ENCODE data around the gene DNAJC15.
"Not testable (repeated sequence)": the region's sequence is repeated elsewhere in the genome, so short reads cannot be mapped to it uniquely, and the experiment has no call there.

Gene DNAJC15

DNA sequence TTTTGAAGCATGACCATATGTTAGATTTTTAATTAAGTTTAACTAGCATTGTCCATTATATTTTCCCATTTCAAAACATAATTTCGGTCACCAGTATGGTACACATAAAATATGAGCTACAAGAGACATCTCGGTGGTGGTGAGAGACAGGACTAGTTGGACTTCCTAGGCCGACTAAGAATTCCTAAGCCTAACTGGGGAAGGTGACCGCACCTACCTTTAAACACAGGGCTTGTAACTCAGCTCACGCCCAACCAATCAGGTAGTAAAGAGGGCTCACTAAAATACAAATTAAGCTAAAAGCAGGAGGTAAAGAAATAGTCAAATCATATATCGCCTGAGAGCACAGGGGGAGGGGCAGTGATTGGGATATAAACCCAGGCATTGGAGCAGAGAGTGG lies 22.9 kb downstream of the DNAJC15 start:
- no peak for DNase-seq

DNA sequence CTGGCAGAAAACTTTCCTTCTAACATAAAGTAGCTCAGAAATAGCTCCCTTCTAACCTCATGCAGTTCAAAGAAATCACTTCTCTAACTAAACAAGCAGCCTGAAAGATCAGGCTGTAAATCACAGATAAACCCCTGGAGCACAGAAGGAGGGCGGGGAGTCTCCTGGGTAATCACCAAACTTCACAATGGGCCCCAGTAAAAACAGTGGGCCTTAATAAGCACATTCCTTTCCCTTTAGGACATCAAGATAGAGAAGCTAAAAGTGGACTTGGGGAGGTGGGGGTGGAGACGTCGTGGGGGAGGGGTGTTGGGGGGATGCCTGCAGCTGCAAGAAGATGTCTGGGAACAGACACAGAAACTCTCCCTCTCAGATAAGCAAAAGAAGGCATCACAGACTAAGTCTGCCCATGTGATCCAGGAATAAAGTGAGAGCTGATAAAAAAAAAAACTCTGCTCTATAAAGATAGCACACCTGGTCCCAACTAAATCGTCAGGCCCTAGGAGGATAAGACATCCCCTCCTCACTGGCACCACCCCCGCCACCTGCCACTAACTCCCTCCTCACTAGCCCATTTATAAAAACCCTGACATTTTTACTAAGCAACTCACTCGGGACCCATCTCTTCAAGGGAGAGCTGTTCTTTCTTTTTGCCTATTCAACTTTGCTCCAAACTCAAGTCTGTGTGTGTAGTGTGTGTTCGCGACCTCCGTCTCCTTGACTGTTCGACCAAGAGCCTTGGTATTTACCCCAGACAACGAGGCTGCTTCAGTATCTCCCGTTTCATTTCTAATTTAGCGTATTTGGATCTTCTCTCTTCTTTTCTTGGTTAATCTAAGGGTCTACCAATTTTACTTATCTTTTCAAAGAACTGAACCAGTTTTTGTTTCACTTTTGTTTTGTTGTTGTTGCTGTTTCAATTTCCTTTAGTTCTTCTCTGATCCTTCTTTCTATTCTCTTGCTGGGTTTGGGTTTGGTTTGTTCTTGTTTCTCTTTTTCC lies 31.7 kb downstream of the DNAJC15 start:
- DNase-seq = peak; percentile 96

DNA sequence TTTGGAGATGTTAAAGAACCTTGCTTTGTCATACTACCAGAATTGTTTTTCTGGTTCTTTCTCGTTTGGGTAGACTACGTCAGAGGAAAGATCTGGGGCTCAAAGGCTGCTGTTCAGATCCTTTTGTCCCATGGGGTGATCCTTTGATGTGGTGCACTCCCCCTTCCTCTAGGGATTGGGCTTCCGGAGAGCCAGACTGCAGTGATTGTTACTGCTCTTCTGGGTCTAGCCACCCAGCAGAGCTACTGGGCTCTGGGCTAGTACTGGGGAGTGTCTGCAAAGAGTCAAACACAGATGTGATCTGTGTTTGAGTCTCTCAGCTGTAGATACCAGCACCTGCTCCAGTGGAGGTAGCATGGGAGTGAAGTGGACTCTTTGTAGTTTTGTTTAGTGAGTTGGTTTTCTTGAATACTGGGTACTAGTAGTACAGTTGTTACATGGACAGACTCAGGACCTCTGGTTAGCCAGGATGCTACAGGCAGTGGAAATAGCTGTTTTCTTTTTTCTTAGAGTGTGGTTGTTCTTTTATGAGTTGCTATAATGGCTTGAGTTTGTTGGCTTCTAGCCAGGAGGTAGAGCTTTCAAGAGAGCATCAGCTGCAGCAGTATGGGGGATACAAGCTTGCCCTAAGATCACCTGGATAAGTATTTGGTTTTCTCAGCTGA lies 34.4 kb downstream of the DNAJC15 start:
- DNase-seq = peak; percentile 44

DNA sequence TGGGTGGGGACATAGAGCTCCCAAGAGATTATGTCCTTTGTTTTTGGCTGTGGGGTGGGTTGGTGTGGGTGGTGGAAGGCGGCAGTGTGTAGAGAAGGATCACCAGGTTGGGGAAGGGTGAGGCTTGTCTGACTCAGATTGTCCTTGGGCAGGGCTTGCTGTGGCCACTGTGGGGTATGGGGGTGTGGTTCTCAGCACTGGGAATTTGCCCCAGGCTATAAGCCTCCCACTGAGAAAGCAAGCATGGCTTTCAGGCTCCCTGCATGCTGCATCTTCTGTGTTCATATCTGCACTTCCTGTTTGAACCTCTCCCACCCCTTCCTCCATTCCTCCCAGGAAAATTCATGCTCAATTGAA lies 34.9 kb downstream of the DNAJC15 start:
- DNase-seq = peak; percentile 68

DNA sequence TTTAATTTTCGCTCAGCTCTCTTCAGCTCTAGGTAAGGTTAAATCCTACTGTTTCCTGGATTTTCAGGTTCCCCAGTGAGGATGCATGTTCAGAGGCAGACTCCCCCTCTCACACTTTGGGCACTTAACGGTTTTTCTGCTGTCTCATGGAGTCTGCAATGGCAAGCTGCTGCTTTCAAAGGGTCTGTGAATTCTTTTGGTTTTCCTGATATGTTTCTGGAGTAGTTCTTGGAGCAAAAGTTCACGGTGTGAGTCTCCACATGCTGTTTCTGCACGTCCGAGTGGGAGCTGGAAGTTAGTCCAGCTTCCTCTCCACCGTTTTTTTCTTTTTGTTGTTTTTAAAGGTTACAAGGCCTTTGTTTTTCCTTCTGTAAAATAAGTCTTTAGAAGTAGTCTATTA lies 35.4 kb downstream of the DNAJC15 start:
- DNase-seq = peak; percentile 33

DNA sequence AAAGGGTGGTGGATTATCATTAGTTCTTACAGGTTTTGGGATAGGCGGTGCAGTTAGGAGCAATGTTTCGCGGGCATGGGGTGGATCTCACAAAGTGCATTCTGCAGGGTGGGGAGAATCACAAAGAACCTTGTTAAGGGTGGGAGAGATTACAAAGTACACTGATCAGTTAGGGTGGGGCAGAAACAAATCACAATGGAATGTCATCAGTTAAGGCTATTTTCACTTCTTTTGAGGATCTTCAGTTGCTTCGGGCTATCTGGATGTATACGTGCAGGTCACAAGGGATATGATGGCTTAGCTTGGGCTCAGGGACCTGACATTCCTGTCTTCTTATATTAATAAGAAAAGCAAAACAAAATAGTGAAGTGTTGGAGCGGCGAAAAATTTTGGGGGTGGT lies 36.4 kb downstream of the DNAJC15 start:
- not testable (repeated sequence) for DNase-seq

DNA sequence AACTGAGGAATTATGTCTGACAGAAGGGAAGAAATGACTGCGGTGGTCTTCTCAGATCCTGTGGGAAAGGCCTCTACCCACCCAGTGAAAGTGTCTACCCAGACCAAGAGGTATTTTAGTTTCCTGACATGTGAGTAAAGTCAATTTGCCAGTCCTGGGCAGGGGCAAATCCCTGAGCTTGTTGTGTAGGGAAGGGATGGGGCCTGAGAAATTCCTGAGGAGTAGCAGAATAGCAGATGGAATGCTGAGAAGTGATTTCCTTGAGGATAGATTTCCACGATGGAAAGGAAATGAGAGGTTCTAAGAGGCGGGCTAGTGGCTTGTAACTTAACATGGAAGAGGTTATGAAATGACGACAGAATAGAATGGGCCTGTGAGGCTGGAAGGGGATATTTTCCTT lies 37.4 kb downstream of the DNAJC15 start:
- DNase-seq = peak; percentile 46

DNA sequence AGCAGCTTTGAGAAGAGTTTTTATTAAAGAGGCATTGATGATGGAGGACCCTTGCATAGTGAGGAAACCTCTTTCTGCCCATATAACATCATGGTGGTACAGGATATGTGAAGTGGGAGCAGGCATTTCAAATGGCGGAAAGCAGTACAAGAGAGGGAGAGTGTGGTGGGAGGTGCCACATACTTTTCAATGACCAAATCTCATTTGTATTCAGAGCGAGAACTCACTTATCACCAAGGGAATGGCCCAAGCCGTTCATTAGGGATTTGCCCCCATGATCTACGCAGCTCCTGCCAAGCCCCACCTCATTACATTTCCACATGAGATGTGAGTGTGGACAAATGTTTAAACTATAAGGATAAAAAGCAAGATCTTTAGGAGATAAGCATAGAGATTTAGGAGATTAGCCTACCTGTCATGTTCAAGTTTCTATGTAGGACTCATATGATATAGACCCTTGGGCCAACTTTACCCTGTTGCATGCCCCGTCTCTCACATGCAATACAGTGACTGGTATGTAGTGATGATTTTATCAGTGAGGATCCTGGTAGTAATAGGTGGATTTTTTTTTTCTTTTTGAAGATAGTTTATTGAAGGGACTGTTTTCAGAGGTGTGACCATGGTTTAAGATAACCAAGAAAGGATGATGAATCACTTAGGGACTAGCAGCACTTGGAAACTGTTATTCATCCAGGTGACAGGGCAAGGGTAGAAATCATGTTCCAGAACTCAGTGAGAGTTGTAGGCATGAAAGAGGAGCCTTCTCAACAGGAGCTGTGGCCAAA lies 38.3 kb downstream of the DNAJC15 start:
- no peak for DNase-seq

DNA sequence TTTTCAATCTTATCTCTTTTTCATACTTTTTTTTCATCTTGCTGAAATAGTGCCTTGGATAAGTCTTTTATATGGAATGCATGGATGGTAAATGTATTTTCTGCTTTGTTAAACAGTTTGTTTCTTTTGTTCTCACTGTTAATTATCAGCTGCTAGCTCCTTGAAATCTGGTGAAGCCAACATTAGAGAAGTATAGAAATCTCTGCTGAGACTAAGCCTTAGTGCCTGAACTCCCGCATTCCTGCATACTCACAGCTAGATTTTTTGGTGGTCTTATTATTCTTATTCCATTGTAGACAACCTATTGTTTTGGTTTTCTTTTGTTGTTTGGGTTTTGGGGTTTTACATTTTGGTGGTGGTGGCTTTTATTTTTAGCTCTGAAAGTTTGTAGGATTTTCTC lies 48.4 kb downstream of the DNAJC15 start:
- no peak for DNase-seq

DNA sequence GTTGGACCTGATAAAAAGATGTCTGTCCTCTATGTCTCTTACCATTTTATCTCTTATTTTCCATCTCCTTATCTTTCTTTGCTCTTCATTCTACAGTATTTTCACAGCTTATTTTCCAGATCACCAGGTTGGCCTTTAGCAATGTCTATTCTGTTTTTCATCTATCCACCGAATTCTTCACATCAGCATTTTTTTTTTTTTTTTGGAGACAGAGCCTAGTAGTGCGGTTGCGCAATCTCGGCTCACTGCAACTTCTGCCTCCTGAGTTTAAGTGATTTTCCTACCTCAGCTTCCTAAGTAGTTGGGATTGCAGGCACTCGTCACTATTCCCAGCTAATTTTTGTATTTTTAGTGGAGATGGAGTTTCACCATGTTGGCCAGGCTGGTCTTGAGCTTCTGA lies 49.0 kb downstream of the DNAJC15 start:
- no peak for DNase-seq

DNA sequence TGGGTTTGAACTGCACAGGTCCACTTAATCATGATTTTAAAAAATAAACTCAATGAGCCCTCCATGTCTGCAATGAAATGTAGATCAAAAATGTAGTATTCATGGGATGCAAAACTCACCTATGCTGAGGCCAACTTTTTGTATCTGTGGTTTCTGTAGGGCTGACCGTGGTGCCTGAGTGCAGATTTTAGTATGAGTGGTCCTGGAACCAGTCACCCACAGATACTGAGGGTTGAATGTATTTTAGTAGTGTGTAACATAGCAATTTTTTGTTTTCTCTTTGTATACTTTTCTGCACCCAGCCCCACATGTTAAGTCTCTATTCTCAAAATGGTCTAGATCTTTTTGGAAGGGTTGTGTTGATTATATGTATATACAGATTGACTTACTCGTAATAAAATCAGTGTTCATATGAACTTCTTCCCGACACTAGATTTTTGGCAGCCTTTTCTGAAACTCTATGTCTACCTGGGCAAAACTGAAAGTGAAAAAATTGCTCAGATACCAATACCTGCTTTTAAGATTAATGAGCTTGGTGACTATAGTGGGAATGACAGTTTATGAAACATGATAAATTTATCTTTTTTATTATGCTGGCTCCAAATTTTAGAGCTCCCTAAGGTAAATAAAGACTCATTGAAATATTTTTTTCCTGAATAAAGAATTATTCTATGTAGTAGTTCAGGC lies 51.6 kb downstream of the DNAJC15 start:
- no peak for DNase-seq

DNA sequence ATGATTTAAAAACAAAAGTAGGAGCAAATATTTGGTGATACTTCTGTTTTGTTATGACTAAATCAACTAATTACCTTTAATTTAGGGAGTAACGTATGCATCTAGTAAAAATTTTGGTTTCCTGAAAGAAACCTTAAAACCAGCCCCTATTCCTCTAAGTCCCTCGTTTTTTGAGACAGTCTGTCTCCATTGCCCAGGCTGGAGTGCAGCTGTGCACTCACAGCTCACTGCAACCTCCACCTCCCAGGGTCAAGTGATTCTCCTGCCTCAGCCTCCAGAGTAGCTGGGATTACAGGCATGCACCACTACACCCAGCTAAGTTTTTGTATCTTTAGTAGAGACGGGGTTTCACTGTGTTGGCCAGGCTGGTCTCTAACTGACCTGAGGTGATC lies 52.1 kb downstream of the DNAJC15 start:
- not testable (repeated sequence) for DNase-seq

DNA sequence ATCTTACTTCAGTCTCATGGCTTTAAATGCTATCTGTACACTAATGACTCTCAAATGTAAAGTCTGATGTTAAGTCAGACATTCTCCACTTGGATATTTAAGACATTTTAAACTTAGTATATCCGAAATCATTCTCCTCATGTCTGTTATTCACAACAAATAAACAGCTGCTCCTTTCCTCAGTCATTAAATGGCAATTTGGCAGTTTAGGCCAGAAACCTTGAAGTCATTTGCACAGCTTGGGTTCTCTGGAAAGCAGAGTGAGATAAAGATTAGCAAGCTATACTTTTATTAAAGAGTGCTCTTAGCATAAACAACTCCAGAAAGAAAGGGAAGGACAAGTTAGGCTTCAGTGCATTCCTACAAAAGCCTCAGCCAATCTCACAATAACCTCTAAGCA lies 53.7 kb downstream of the DNAJC15 start:
- DNase-seq = no peak

DNA sequence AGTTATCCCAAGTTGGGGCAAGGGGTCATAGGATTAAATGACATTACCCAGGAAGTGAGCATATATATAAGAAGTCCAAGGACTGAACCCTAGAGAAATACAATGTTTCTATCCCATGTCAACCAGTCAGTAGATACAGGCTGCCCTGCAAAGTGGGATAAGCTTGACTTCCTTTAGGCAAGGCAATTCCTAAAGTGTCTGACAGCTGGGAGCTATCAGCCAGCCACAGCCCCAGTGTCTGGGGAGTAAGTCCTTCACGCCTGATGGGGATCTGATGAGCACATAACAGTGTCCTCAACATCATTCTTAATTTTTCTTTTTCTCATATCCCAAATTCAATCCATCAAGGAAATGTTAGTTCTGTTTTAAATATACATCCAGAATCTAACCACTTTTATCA lies 54.1 kb downstream of the DNAJC15 start:
- no peak for DNase-seq

DNA sequence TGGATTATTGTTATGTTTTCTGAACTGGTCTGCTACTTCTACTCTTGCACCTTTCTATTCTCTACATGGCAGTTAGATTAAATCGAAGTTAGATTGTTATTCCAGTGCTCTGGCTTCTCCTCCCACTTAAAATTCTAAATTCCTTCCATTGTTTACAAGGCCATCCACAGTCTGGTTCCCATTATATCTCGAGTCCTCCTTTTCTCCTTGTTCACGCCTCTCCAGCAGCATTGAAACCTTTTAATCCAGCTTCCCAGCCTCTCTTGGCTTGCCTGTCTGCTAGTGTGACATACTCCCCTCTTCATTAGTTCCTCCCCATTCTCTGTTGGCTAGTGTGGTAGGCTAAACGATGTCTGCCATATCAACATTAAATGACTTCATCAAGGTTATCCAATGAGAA lies 54.5 kb downstream of the DNAJC15 start:
- DNase-seq = no peak

DNA sequence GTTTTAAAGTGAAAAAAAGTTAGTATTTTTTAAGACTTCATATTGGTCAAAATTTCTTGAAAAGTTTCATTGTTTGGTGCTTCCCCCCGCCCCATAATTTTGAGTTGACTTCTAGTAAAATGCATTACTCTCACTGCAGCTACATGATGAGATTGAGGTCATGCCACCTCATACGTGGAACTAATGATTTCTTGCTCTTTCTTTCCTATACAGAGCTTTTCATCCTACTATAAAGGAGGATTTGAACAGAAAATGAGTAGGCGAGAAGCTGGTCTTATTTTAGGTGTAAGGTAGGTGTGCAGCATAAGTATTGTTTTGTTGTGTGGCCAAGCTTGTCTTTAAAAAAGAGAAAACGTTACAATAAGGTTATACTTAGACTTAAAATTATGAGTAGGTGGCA lies 55.0 kb downstream of the DNAJC15 start:
- no peak for DNase-seq

DNA sequence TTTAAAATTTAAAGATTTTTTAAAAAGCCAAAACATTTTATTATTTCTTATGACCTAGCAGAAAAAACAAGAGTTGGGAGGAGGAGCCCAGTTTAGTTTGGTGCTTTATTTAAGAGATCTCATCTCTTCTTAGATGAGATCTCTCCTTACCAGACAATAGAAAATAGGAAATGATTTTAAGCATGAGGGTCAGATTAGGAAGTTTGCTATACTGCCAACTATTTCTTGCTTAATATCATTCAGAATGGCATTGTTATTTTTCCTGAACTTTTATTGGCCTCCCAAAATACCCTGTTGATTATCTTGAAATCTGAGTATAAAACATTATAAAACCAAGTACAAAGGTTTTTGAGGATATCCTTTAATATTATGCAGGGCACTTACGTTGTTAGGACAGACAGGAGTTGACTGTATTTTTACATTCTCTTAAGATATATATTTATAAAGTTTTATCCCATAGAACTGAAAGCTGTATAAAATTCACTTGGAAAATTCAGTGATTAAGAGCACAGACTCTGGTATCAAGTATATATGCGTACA lies 56.1 kb downstream of the DNAJC15 start:
- DNase-seq = no peak

DNA sequence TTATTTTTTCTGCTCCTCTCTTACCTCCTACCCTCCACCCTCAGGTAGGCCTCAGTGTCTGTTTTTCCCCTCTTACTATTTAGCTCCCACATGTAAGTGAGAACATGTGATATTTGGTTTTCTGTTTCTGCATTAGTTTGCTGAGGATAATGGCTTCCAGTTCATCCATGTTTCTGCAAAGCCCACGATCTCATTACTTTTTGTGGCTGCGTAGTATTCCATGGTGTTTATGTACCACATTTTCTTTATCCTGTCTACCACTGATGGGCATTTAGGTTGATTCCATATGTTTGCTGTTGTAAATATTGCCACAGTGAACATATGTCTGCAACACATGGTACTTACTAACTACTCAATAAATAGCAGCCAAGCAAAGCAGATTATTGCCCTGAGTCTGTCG lies 56.8 kb downstream of the DNAJC15 start:
- no peak for DNase-seq

DNA sequence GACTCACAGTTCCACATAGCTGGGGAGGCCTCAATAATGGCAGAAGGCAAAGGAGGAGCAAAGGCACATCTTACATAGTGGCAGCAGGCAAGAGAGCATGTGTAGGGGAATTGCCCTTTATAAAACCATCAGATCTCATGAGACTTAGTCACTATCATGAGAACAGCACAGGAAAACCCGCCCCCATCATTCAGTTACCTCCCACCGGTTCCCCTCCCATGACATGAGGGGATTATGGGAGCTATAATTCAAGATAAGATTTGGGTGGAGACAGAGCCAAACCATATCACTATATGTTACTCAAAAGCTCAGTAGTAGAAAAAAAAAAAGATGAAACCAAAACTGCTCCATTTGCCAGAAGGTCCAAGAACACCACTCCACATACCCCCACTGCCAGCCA lies 58.5 kb downstream of the DNAJC15 start:
- no peak for DNase-seq

DNA sequence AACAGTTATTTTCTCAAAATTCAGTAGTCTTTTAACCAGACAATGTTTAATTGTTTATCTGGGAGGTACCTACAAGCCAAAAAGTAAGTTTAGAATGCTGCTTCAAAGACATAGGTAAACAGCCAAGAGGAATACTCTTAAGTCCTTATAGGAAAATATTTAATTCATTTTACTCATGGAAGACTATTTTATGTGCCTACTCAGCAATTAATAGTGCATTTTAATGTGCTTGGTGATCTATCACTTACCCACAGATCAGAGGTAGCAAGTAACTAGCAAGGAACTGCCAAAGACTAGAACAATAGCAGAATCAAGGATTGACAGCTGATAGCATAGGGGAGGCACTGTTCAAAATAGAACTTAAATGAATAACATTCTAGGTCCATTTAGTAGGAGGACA lies 60.4 kb downstream of the DNAJC15 start:
- no peak for DNase-seq

DNA sequence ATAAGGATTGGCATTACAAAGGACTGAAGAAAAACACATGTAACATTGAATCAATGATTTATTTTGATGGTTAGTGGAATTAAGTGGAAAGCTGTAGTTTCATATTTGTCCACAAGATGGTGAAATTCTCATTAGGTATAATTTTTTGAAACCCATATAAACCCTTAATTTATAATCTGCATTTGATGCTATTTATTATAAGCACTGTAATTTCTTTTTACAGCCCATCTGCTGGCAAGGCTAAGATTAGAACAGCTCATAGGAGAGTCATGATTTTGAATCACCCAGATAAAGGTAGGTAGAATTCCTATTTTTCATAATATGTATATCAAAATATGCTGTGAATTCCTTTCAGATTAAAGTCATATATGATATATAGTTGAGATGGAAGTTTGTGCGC lies 62.2 kb downstream of the DNAJC15 start:
- DNase-seq = peak; percentile 50

DNA sequence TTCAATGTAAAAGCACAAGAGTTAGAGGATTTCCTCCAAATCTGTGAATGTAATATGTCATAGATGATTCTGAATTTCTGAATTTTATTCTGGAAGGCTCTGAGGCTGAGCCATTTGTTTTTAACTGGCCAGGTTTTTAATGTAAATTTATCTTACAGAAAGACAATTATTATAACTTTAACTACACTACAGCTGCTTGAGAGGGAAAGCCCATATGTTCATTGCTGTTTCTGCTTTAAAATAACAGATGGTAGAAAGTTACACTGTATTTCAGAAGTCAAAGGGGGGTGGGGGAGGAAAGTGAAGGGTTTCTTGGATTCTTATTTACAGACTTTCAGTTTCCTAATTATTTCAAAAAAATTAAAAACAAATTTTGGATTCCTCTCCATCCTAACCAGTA lies 62.8 kb downstream of the DNAJC15 start:
- DNase-seq = no peak

DNA sequence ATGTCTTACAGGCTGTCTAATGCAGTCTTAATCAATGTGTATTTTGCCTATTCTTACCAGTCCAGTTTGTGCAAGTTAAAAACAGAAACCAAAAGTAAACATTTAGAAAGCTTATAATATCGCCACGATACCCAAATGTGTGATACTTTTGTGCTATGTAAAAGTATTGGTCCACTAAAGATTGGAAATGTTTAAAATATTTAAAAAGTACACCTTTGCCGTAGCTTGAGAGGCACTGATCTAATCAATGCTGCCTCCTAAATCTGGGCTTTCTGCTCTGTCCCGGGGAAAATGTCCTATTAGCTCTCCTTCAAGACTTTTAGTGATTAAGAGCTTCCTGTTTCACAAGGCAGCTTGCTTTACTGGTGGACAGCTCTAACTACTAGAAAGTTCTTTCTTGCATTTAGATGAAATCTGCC lies 64.7 kb downstream of the DNAJC15 start:
- DNase-seq = no peak
